GM19328 (cell line): ENCODE measurements around the gene ARL2.

Experiments used
- ATAC-seq: cut with Tn5 transposase; IDR thresholded peaks from one replicate; pipeline ENCODE4 v1.9.1; 2021; ENCODE audit warnings: mild to moderate bottlenecking, moderate library complexity; ENCODE audit not compliant: unreplicated experiment

ARL2 gene

GRCh38 chr11:65045061-65045460 lies 31.1 kb downstream of the ARL2 start:
- ATAC-seq = no peak

- ATAC-seq = no peak
Measured at GRCh38 chr11:65045728-65046127, 31.8 kb downstream of the ARL2 start.

- no peak for ATAC-seq
Measured at GRCh38 chr11:65047581-65048422, 33.8 kb downstream of the ARL2 start.

- no peak for ATAC-seq
Measured at GRCh38 chr11:65051398-65051858, 37.5 kb downstream of the ARL2 start.

GRCh38 chr11:65053827-65054508 lies 40.0 kb downstream of the ARL2 start:
- no peak for ATAC-seq

GRCh38 chr11:65055538-65055937 lies 41.6 kb downstream of the ARL2 start:
- no peak for ATAC-seq

- no peak for ATAC-seq
Measured at GRCh38 chr11:65056999-65057398, 43.0 kb downstream of the ARL2 start.

- no peak for ATAC-seq
Measured at GRCh38 chr11:65057526-65057925, 43.6 kb downstream of the ARL2 start.

GRCh38 chr11:65058012-65058411 lies 44.1 kb downstream of the ARL2 start:
- no peak for ATAC-seq

- ATAC-seq = no peak
Measured at GRCh38 chr11:65058419-65059054, 44.6 kb downstream of the ARL2 start, which contains the start of gene NAALADL1. Gene NAALADL1 (minus strand): TSS chr11:65058553. CDS start chr11:65058521, 32 bp downstream.

- no peak for ATAC-seq
Measured at GRCh38 chr11:65059523-65059922, 45.6 kb downstream of the ARL2 start.

- ATAC-seq = no peak
Measured at GRCh38 chr11:65059959-65060824, 46.2 kb downstream of the ARL2 start.

GRCh38 chr11:65060913-65061408 lies 47.0 kb downstream of the ARL2 start:
- no peak for ATAC-seq

- no peak for ATAC-seq
Measured at GRCh38 chr11:65063532-65063931, 49.6 kb downstream of the ARL2 start.

- no peak for ATAC-seq
Measured at GRCh38 chr11:65064847-65065240, 50.9 kb downstream of the ARL2 start.

- ATAC-seq = no peak
Measured at GRCh38 chr11:65065851-65066250, 51.9 kb downstream of the ARL2 start.

- ATAC-seq = no peak
Measured at GRCh38 chr11:65066315-65066714, 52.4 kb downstream of the ARL2 start.

GRCh38 chr11:65066805-65067291 lies 52.9 kb downstream of the ARL2 start:
- no peak for ATAC-seq

GRCh38 chr11:65067446-65067845 lies 53.5 kb downstream of the ARL2 start:
- no peak for ATAC-seq

- ATAC-seq = no peak
Measured at GRCh38 chr11:65069217-65069616, 55.3 kb downstream of the ARL2 start.
